Calu3 (cell line): ENCODE measurements around the gene FLACC1. TPM values are rescaled to one million over a fixed set of nuclear protein-coding genes. Genes with fewer than 3 reads are reported as not detected.

Experiments used
- BruUV-seq: library from RNA; stranded (reverse); fragments of 400-500 nt; replicated peaks from 2 replicates; lab custom pipeline; 2021; lab: Mats Ljungman, UMichigan
- CTCF ChIA-PET: fragments of 300-600 bp; sonication (Branson Sonifier 250); formaldehyde crosslinking; loops from one replicate; lab custom pipeline; 2022; ENCODE audit warnings: antibody characterized with exemption; lab: Charles Lee
- DNase-seq: peaks from one replicate; pipeline ENCODE4 v3.0.0; 2022
- H3K27ac Mint-ChIP-seq: one replicate; pipeline ENCODE4 v1.8.0; 2022; ENCODE audit warnings: mixed read lengths; ENCODE audit not compliant: unreplicated experiment
- H3K27me3 Mint-ChIP-seq: one replicate; pipeline ENCODE4 v1.8.0; 2022; ENCODE audit warnings: mixed read lengths; ENCODE audit not compliant: unreplicated experiment
- H3K36me3 Mint-ChIP-seq: one replicate; pipeline ENCODE4 v1.8.0; 2022; ENCODE audit warnings: mild to moderate bottlenecking, moderate library complexity, mixed read lengths; ENCODE audit not compliant: insufficient read depth, unreplicated experiment
- H3K4me1 Mint-ChIP-seq: one replicate; pipeline ENCODE4 v1.8.0; 2022; ENCODE audit warnings: mild to moderate bottlenecking, low read depth, mixed read lengths; ENCODE audit not compliant: unreplicated experiment
- H3K4me3 Mint-ChIP-seq: one replicate; pipeline ENCODE4 v1.8.0; 2022; ENCODE audit warnings: mild to moderate bottlenecking, low read depth, moderate library complexity, mixed read lengths; ENCODE audit not compliant: unreplicated experiment
- H3K9me3 Mint-ChIP-seq: one replicate; pipeline ENCODE4 v1.8.0; 2022; ENCODE audit warnings: low read depth, mixed read lengths; ENCODE audit not compliant: unreplicated experiment
- CTCF ChIP-seq: fragments of 200-600 bp; IDR thresholded peaks from one replicate; pipeline ENCODE4 v1.8.0; 2022; ENCODE audit warnings: antibody characterized with exemption; ENCODE audit not compliant: unreplicated experiment
- intact Hi-C: fragments of 100-400 bp; cut with micrococcal nuclease; formaldehyde crosslinking; loops from one replicate; pipeline ENCODE4 v1.10.0; 2022; ENCODE audit not compliant: unreplicated experiment
- total RNA-seq: library from RNA; stranded (reverse); gene quantifications from 2 replicates; pipeline ENCODE4 v1.2.3, GENCODE V29; 2022

Gene FLACC1
- total RNA-seq, 1 experiment from 2014 or later: 1.2 TPM

- no peak overlapping the region for H3K4me3 Mint-ChIP-seq
- intact Hi-C loops: no loop called here
- DNase-seq: no peak
- CTCF ChIA-PET: no interaction called here
- peaks cover 17% of the 10 kb centered on the region for H3K36me3 Mint-ChIP-seq
- peak overlapping the region; percentile 77 for H3K27ac Mint-ChIP-seq
- no peaks in the 10 kb centered on the region for H3K9me3 Mint-ChIP-seq
- BruUV-seq: no TSS peak
- TF ChIP-seq CTCF: no peak
- no peaks in the 10 kb centered on the region for H3K27me3 Mint-ChIP-seq
- H3K4me1 Mint-ChIP-seq: peaks cover 41% of the 10 kb centered on the region
Observed at GRCh38 chr2:201402651-201403562, 45.8 kb upstream of the FLACC1 start.

GRCh38 chr2:201401815-201402214, 44.7 kb upstream of the FLACC1 start:
- no peak for DNase-seq
- peaks cover 41% of the 10 kb centered on the region for H3K4me1 Mint-ChIP-seq
- no peaks in the 10 kb centered on the region for H3K27me3 Mint-ChIP-seq
- intact Hi-C loops: no loop called here
- no peak overlapping the region for H3K27ac Mint-ChIP-seq
- no peak for TF ChIP-seq CTCF
- no TSS peak for BruUV-seq
- H3K36me3 Mint-ChIP-seq: peaks cover 13% of the 10 kb centered on the region
- CTCF ChIA-PET: no interaction called here
- no peaks in the 10 kb centered on the region for H3K9me3 Mint-ChIP-seq
- H3K4me3 Mint-ChIP-seq: no peak overlapping the region

- intact Hi-C loops: no loop called here
- CTCF ChIA-PET: no interaction called here
- Mint-ChIP-seq H3K4me1 (peaks cover 5% of the 10 kb centered on the region), H3K27ac (no peak overlapping the region), H3K27me3 (no peaks in the 10 kb centered on the region), H3K36me3 (peaks cover 8% of the 10 kb centered on the region), H3K4me3 (no peak overlapping the region), H3K9me3 (no peaks in the 10 kb centered on the region)
- BruUV-seq: no TSS peak
- no peak for TF ChIP-seq CTCF
- DNase-seq: no peak
Observed at GRCh38 chr2:201396595-201396994, 39.5 kb upstream of the FLACC1 start.

- intact Hi-C loops: no loop called here
- TF ChIP-seq CTCF: no peak
- peaks cover 9% of the 10 kb centered on the region for H3K4me1 Mint-ChIP-seq
- peak; percentile 15 for DNase-seq
- H3K9me3 Mint-ChIP-seq: peaks cover 2% of the 10 kb centered on the region
- H3K27ac Mint-ChIP-seq: no peak overlapping the region
- H3K4me3 Mint-ChIP-seq: no peak overlapping the region
- no peaks in the 10 kb centered on the region for H3K27me3 Mint-ChIP-seq
- CTCF ChIA-PET: interaction anchor here (1.0 kb wide), 1 partner anchor 310 kb away, joined by 3 read pairs; no protein-coding TSS in a partner anchor
- H3K36me3 Mint-ChIP-seq: peaks cover 4% of the 10 kb centered on the region
- BruUV-seq: no TSS peak
Observed at GRCh38 chr2:201383136-201383535, 26.0 kb upstream of the FLACC1 start.
